Adrenal gland (tissue), 5 donors: ENCODE results near the gene BLNK.

ENCODE experiments used
- CTCF ChIP-seq, 6 experiments: fragments of 450-650 bp in 4 of 6; fragments of 200-600 bp in 2 of 6; sonication (generic) in 1 of 6; IDR thresholded peaks; 1 replicate in 5 of 6; 2 replicates in 1 of 6; pipeline versions ENCODE4 v1.5.1 to v1.8.0; 2016 to 2021; ENCODE audit warnings: antibody characterized with exemption in 6 of 6, mild to moderate bottlenecking in 2 of 6, moderate library complexity in 1 of 6
- POLR2A ChIP-seq, 2 donors: fragments of 450-650 bp; IDR thresholded peaks; one replicate each; pipeline ENCODE4 v1.6.1; 2017; ENCODE audit warnings: antibody characterized with exemption in 2 of 2, mild to moderate bottlenecking in 2 of 2, moderate library complexity in 1 of 2
- donor health status: DM: no; HTN: no; CAD: no.

GRCh38 chr10:96267234-96267705, 4.1 kb downstream of the BLNK start:
- TF ChIP-seq CTCF (IDR thresholded peaks at IDR 0.05), result no peak
- TF ChIP-seq POLR2A (IDR thresholded peaks at IDR 0.05), result no peak
